IPS DF 4.7 (cell line): ENCODE results near the gene UPF2.
"Not testable (repeated sequence)": the region's sequence is repeated elsewhere in the genome, so short reads cannot be mapped to it uniquely, and the experiment has no call there.

ENCODE experiments used
- DNase-seq: peaks from one replicate; pipeline ENCODE4 v3.0.0-alpha.2; 2013; ENCODE audit warnings: low spot score; ENCODE audit errors: extremely low read depth

UPF2 gene

GRCh38 chr10:12041766-12042408 is 722 bp downstream of the UPF2 start:
- no peak for DNase-seq

DNA sequence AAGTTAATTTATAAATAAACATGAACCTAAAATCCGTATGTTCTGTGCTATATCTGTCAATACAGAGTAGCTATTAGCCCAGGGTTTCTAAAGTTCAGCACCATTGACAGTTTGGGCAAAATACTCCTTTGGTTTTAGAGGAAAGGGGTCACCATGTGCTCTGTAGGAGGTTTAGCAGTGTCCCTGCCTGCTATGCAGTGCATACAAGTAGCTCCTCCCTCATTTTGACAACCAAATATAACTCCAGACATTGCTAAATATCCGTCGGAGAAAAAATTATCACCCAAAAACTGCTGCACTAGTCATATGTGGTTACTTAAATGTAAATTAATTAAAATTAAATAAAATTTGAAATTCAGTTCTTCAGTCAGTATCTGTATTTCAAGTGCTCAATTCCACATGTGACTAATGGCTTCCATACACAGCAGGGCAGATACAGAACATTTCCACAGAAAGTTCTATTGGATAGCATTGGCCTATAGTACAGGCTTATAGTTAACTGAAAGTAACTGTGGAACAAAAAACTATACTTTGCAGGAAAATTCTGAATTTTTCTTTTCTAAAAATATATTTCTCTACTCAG is 6.4 kb downstream of the UPF2 start:
- DNase-seq = no peak

DNA sequence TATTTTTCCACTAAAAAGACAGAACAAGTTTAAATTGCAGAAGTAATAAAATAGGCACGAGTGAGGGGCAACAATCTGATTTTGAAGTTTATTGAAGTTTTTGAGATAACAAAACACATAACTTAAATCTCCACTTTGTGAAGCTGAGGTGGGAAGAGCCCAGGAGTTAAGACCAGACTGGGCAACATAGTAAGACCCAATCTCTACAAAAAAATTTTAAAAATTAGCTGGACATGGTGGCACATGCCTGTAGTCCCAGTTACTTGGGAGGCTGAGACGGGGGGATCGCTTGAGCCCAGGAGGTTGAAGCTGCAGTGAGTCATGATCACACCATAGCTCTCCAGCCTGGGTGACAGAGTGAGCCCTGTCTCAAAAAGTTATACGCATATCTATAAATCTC is 11.2 kb downstream of the UPF2 start:
- DNase-seq = no peak

DNA sequence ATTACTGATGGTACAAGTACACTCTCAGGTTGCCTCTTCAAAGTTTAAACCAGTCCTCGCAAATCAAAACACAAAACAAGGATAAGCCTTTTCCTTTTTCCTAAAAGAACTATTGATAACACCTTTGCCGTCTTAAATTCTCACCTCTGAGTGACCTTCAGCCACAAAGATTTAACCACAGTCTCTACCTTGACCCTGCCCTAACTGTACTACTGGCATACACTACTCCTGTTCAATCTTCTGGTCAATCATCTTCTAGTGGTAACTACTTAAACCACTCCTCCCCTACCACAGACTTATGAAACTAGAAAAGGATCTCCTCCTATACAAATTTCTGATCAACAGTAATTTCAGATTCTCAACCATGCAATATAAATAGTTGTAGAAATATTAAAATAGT is 15.1 kb downstream of the UPF2 start:
- no peak for DNase-seq

- DNase-seq = no peak
These were observed 17.0 kb downstream of the UPF2 start for GRCh38 chr10:12025591-12025990.

- DNase-seq = no peak
These were observed 19.9 kb downstream of the UPF2 start for GRCh38 chr10:12022580-12023257.

DNA sequence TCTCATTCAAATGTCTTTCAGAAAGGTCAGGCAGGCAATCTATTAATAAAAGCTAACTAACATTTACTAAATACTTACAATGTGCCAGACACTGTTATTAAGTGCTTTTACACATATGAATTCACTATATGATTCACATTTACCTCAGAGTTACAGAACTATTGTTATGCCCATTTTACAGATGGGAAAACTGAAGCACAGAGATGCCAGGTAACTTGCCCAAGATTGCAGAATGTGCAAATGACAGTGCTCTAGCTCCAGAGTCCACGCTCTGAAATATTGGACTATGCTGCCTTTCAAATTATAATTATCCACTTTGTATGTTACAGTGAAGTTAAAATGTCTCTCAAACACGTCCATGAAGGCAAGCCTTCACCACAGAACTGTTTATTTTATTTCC is 22.0 kb downstream of the UPF2 start:
- DNase-seq = no peak

- DNase-seq = no peak
These were observed 23.2 kb downstream of the UPF2 start for GRCh38 chr10:12019283-12019971.

DNA sequence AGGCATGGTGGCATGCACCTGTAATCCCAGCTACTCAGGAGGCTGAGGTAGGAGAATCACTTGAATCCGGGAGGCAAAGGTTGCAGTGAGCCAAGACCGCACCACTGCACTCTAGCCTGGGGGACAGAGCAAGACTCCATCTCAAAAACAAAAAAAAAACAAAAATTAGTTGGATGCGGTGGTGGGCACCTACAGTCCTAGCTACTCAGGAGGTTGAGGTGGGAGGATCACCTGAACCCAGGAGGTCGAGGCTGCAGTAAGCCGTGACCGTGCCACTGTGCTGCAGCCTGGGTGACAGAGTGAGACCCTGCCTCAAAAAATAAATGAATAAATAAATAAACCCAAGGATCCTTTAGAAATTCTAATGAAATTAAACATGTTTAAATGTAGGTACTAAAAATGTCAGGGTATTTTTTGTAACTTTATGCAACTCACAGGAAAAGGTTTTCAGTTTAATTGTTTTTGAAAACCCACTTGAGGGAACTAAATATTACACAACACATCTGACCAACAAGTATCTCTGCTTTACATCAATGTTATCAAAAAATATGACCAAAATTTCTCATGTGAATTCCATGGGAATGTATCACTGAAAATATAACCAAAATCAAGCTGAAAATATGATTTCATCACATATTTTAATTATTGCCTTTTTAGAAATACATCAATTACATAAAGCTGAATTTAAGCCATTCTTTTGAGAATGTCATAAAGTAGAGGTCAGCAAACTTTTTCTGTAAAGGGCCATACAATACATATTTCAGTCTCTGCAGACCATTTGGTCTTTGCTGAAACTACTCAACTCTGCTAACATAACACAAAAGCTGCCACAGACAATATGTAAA is 23.9 kb downstream of the UPF2 start:
- DNase-seq = no peak

- DNase-seq = no peak
These were observed 28.7 kb downstream of the UPF2 start for GRCh38 chr10:12013926-12014325.

DNA sequence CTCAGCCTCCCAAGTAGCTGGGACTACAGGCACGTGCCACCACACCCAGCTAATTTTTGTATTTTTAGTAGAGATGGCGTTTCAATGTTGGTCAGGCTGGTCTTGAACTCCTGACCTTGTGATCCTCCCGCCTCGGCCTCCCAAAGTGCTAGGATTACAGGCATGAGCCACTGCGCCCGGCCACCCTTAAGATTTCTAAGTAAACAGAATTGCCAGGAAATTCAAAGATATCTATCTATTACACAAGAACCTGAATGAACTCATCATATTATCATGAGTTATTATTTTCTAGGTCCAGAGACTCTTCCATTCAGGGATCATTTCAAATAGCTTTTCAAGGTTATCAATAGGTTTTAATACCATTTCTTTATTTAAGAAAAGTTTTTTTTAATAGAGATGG is 29.2 kb downstream of the UPF2 start:
- DNase-seq = not testable (repeated sequence)

GRCh38 chr10:12010353-12010752 is 32.3 kb downstream of the UPF2 start:
- no peak for DNase-seq

GRCh38 chr10:12008842-12009241 is 33.8 kb downstream of the UPF2 start:
- not testable (repeated sequence) for DNase-seq

DNA sequence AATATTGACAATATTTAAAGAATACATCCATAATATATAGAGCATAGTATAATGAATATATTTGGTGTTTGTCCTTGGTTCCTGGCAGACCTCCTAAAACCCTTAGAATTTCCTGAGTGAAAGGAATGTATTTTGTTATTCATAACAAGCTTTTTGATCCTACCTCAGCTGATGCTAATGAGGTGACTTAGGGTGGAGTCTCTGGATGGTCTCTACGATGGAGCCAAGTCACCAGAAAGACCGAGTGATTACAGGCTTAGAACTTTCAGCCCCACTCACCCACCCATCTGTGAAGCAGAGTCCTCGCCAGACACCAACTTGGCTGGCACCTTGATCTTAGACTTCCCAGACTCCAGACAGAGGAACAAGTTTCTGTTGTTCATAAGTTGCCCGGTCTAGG is 35.9 kb downstream of the UPF2 start:
- DNase-seq = no peak

DNA sequence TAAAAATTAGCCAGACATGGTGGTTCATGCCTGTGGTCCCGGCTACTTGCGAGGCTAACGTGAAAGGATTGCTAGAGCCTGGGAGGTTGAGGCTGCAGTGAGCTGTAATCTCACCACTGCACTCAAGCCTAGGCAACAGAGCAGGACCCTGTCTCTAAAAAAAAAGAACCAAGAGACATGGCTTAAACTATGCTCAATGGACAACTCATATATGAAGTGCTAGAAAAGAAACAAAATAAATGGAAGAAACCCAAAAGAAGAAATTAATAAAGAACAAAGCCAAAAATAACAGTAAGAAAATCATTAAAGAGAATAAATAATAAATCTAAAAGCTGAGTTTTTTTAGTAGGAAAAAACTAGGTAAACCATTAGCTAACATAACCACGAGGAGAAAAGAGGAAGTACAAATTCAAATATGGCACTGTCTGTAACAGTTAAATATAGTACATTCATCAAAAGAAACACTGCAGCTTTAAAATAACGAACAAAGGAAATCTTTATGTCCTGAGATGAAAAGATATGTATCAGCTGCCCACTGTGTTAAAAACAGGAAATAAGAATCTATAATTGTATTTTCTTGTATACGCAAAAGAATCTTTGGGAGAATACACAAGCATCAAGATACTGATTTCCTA is 48.7 kb downstream of the UPF2 start:
- no peak for DNase-seq

DNA sequence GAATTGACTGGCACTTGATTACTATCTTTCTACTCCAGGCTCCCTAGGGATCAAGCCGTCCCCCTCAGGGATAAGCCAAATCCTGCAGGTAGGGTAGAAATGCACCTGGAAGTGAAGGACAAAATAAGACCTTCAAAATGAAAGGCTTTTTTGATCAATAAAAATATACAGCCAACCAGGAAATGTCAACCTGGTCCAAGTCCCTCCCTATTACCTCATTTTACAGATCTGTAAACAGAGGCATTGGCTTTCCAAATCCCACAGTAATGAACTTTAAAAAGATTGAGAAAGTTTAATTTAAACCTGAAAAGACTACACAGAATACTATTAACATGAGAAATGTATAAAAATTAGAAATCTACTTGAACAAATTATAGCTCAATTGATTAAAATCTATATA is 53.7 kb downstream of the UPF2 start:
- no peak for DNase-seq

GRCh38 chr10:11986593-11987216 is 55.9 kb downstream of the UPF2 start:
- DNase-seq = peak; percentile 60

DNA sequence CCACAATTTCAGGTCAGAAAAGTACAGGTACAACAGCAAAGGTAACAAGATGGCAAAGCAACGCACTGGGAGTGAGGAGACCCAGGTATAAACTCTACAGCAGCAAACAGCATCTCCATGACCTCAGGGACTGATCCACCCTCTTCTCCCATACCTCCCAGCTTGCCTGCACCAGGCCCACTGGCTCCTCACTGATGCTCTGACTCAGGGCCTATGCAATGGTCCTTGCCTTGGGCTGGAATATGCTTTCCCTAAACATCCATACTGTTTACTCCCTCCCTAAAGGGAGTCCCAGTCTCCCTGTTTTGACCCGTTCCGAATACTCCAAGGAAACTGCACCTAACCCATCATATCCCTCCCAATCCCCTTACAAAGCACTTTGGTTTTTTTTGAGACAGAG is 60.4 kb downstream of the UPF2 start:
- DNase-seq = no peak

DNA sequence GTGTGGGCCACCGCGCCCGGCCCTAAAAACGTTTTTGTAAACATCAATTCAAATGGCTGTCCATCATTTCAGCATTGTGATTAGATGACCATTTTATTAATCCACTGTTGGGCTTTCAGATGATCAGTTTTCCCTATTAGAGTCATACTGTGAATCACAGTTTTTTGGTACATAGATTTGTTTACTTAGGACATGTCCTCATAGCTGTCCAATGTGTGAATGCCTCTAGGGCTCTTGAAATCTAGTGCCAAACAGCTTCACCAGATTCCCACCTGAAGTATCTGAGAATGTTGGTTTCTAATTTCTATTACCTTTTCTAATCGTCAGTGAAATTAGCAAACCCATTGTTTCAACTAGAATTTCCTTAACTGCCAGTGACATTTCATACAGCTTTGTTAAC is 66.8 kb downstream of the UPF2 start:
- no peak for DNase-seq

DNA sequence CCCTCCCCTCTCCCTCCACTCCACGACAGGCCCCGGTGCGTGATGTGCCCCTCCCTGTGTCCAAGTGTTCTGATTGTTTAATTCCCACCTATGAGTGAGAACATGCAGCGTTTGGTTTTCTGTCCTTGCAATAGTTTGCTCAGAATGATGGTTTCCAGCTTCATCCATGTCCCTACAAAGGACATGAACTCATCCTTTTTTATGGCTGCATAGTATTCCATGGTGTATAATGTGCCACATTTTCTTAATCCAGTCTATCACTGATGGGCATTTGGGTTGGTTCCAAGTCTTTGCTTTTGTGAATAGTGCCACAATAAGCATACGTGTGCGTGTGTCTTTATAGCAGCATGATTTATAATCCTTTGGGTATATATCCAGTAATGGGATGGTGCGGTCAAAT is 70.1 kb downstream of the UPF2 start:
- not testable (repeated sequence) for DNase-seq

DNA sequence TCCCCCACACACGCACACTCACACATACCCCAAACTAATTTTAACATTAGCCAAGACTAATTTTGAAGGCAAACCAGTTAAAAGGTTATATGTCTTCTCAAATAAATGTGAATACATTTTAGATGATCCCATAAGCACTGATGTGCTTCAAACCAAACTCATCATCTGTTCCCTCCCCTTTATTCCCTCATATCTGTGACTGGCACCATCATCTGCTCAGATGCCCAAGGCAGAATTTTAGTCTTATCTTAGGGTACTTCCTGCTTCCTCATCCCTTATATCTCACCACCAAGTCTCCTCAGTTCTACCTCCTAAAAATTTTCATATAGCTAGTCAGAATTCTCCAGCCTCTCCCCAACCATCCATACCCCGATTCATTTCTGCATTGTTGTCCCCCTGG is 80.4 kb downstream of the UPF2 start:
- no peak for DNase-seq
